Heart left ventricle (tissue), 16 donors: ENCODE data around the gene PRDM5. TPM values are rescaled to one million over a fixed set of nuclear protein-coding genes. Genes with fewer than 3 reads are reported as not detected.

Source experiments
- ATAC-seq, 4 donors: fragments of 200-7000 bp; cut with Tn5 transposase; one replicate each; pipeline ENCODE4 v1.9.1; 2020 to 2022; ENCODE audit warnings: moderate library complexity in 4 of 4, mild to moderate bottlenecking in 3 of 4, moderate number of reproducible peaks in 1 of 4
- DNase-seq, 5 donors: peaks; one replicate each; pipeline ENCODE4 v3.0.0-alpha.2; 2020
- H3K27ac ChIP-seq, 12 donors: fragments of 200-600 bp; sonication (generic) in 4 of 12; one replicate each; pipeline versions ENCODE4 v1.5.0 to v1.8.0; 2016 to 2022; ENCODE audit warnings: mild to moderate bottlenecking in 2 of 12
- H3K27me3 ChIP-seq, 9 donors: fragments of 200-600 bp; sonication (generic) in 2 of 9; one replicate each; pipeline versions ENCODE4 v1.5.1 to v1.8.0; 2016 to 2022; ENCODE audit warnings: mild to moderate bottlenecking in 3 of 9
- H3K36me3 ChIP-seq, 9 donors: fragments of 200-600 bp; sonication (generic) in 2 of 9; one replicate each; pipeline versions ENCODE4 v1.5.0 to v1.8.0; 2018 to 2022; ENCODE audit warnings: mild to moderate bottlenecking in 2 of 9
- H3K4me1 ChIP-seq, 12 donors: fragments of 200-600 bp; sonication (generic) in 4 of 12; one replicate each; pipeline versions ENCODE4 v1.5.0 to v1.8.0; 2016 to 2022; ENCODE audit warnings: mild to moderate bottlenecking in 3 of 12
- H3K4me3 ChIP-seq, 12 donors: fragments of 200-600 bp; sonication (generic) in 4 of 12; one replicate each; pipeline versions ENCODE4 v1.5.0 to v1.8.0; 2017 to 2022; ENCODE audit warnings: mild to moderate bottlenecking in 9 of 12, moderate library complexity in 4 of 12
- H3K9me3 ChIP-seq, 12 donors: fragments of 200-600 bp; sonication (generic) in 4 of 12; one replicate each; pipeline versions ENCODE4 v1.5.0 to v1.8.0; 2016 to 2022; ENCODE audit warnings: mild to moderate bottlenecking in 1 of 12
- CTCF ChIP-seq, 12 donors: fragments of 200-600 bp; sonication (generic) in 4 of 12; IDR thresholded peaks; one replicate each; pipeline versions ENCODE4 v1.5.0 to v1.8.0; 2018 to 2022; ENCODE audit warnings: antibody characterized with exemption in 12 of 12, mild to moderate bottlenecking in 5 of 12
- POLR2A ChIP-seq, 2 donors: fragments of 450-650 bp; IDR thresholded peaks; one replicate each; pipeline ENCODE4 v1.6.1; 2017; ENCODE audit warnings: antibody characterized with exemption in 2 of 2, mild to moderate bottlenecking in 2 of 2, moderate library complexity in 2 of 2
- WGBS, 4 donors: extraction: QIAGEN DNeasy Blood & Tissue Kit in 2 of 4; methylation state at CpG; one replicate each; pipeline versions ENCODE4 v1.1.5 to v1.1.7; 2013 to 2018; 5-methylcytosine and 5-hydroxymethylcytosine counted together
- intact Hi-C, 10 donors: fragments of 100-400 bp; cut with DNase I; formaldehyde crosslinking; loops; one replicate each; pipeline versions ENCODE4 v1.11.1 to v1.14.2; 2022
- polyA plus RNA-seq, 2 donors: library from polyadenylated mRNA; stranded (reverse); fragments of 200-250 nt; gene quantifications; one replicate each; pipeline ENCODE4 v1.2.3, GENCODE V29; 2013
- total RNA-seq, 9 donors: library from RNA; depleted of rRNA in 2 of 9; stranded (reverse); fragments of >200 nt in 2 of 9; fragmentation: NEBNext Ultra II Directional in 3 of 9; extraction: Animal tissue kit (Norgen Biotek cat#: 25700) in 3 of 9; gene quantifications; one replicate each; pipeline versions ENCODE4 v1.1.0 to v1.2.4, GENCODE V29; 2016 to 2023
- donor health status: ischemic (EF 13 %, LVEDD 7.1; RV severe dilation, severe dysfunction).
- donor health status: healthy with polysubstance abuse.
- donor health status: DM: no; HTN: yes; CAD: no.
- donor health status: DM: no; HTN: no; CAD: no.
- donor health status: ischemic (EF 25% LVEDD 6.9; RV normal size, moderate dysfunction).
- donor health status: ischemic (EF 25% LVEDD 5.7; RV mildly dilated, moderate dysfunction).
- donor health status: healthy.
- donor health status: DM: yes; HTN: yes; CAD: no.
- donor health status: ischemic (EF 35%, LVEDD 5.7; RV mildly dilated, moderate dysfunction).
- donor health status: nonischemic (EF 11% LVEDD 7.7; RV severe dilation, severe dysfunction).
- donor health status: DM: yes; HTN: yes; CAD: no.
- donor health status: PGD.
- donor health status: ischemic (EF 29% LVEDD 5.4; RV normal size, mild dysfunction).
- donor health status: nonischemic (EF 23%, LVEDD 6.1; RV moderate dilation, normal function).

PRDM5 gene
- total and polyA plus RNA-seq, 11 donors = 2.0 to 19.7 (median 9.1) TPM

DNA sequence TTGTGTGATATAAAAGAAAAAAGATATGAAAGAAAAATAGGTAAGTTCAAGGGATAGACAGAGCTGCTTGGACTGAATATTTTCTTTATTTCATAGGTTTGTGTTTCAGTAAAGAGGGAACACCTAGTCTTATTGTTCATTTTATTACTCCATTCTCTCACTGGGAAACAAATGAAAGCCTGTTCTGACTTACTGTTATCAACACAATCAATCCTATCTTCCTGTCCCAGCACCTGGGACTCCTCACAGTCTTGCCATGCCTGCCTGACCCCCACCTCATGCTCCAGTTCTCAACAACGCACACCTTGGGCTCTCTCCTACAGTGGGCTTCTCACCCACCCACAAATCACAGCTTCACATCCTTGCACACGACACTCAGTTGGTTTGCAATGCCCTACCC is 189.5 kb downstream of the PRDM5 start:
- no peaks in the 10 kb centered on the region for H3K36me3 ChIP-seq
- H3K27ac ChIP-seq = no peak overlapping the region
- H3K9me3 ChIP-seq = no peaks in the 10 kb centered on the region
- no peak overlapping the region for H3K4me3 ChIP-seq
- 79 to 84% (median 82%) methylated on average over 2 of the region's 2 CpGs for WGBS, 4 donors
- H3K4me1 ChIP-seq = peaks cover 0 to 24% (median 0%) of the 10 kb centered on the region in 12 donors
- DNase-seq (no peak), ATAC-seq (no peak)
- intact Hi-C loops = no loop called here
- no peaks in the 10 kb centered on the region for H3K27me3 ChIP-seq
- TF ChIP-seq POLR2A (IDR thresholded peaks at IDR 0.05) = no peak
- TF ChIP-seq CTCF (IDR thresholded peaks at IDR 0.05) = no peak

GRCh38 chr4:120731561-120731960 is 191.0 kb downstream of the PRDM5 start:
- ATAC-seq (no peak), DNase-seq (no peak)
- peaks cover 0 to 19% (median 0%) of the 10 kb centered on the region in 12 donors for H3K4me1 ChIP-seq
- no peak overlapping the region for H3K27ac ChIP-seq
- H3K4me3 ChIP-seq = no peak overlapping the region
- intact Hi-C loops = no loop called here
- TF ChIP-seq POLR2A (IDR thresholded peaks at IDR 0.05) = no peak
- no peak for TF ChIP-seq CTCF (IDR thresholded peaks at IDR 0.05)
- no peaks in the 10 kb centered on the region for H3K9me3 ChIP-seq
- 81 to 95% (median 86%) methylated on average over 3 of the region's 3 CpGs for WGBS, 4 donors
- no peaks in the 10 kb centered on the region for H3K36me3 ChIP-seq
- no peaks in the 10 kb centered on the region for H3K27me3 ChIP-seq

GRCh38 chr4:120730777-120731320 is 191.7 kb downstream of the PRDM5 start:
- Histone ChIP-seq H3K27me3 (no peaks in the 10 kb centered on the region), H3K9me3 (no peaks in the 10 kb centered on the region), H3K27ac (peak overlapping the region in 2 of 12 donors; percentile 7 to 35), H3K4me1 (peaks cover 0 to 21% (median 0%) of the 10 kb centered on the region in 12 donors), H3K4me3 (no peak overlapping the region), H3K36me3 (no peaks in the 10 kb centered on the region)
- ATAC-seq = peak in 3 of 4 donors; percentile 29 to 73 (median 58)
- 59 to 64% (median 61%) methylated on average over 4 of the region's 4 CpGs for WGBS, 4 donors
- intact Hi-C loops = no loop called here
- TF ChIP-seq CTCF (IDR thresholded peaks at IDR 0.05) (no peak), POLR2A (IDR thresholded peaks at IDR 0.05) (no peak)
- no peak for DNase-seq

DNA sequence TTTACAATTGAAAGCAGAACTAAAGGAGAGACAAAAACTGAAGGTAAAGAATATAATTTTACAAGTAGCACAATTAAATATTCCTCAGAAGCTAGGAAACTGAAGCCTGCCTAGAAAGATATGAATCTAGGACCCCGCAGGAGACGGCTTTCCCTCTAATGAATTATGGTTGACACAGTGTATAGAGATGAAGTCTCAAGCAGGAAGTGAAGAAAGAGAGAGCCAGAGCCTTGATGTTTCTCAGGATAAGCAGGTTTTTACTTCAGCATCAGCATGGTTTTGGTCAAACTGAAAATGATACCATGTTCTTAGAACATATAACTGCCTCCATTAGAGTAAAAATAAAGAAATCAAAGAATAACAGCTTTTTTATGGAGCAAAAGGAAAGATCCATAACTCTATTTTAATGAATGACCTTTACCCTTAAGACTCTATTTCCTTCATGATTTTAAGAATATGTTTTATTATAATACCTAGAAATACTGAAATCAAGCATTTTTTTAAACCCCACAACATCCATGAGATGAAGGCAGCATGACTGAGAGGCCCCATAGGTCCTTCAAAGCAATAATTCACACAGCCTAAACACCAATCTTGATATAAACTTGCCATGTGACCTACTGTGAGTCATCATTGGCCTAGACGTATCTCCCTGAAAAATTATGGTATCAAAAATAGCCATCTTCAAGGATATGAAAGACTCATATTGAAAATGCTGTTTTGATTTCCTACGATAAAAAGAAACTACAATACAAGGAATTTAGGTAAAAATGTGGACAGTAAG is 193.4 kb downstream of the PRDM5 start:
- no peak overlapping the region for H3K4me3 ChIP-seq
- TF ChIP-seq CTCF (IDR thresholded peaks at IDR 0.05) (no peak), POLR2A (IDR thresholded peaks at IDR 0.05) (no peak)
- ATAC-seq = no peak
- H3K36me3 ChIP-seq = no peaks in the 10 kb centered on the region
- H3K9me3 ChIP-seq = no peaks in the 10 kb centered on the region
- no peaks in the 10 kb centered on the region for H3K27me3 ChIP-seq
- no peak for DNase-seq
- H3K27ac ChIP-seq = no peak overlapping the region
- 87 to 91% (median 89%) methylated on average over 4 of the region's 4 CpGs for WGBS, 4 donors
- peaks cover 0 to 33% (median 0%) of the 10 kb centered on the region in 12 donors for H3K4me1 ChIP-seq
- intact Hi-C loops = loop anchor here in 5 of 10 donors (10.0 kb wide), 3 partner anchors 196 to 366 kb away; partner anchors contain the start of gene PRDM5 (in 2 of the 5)
